Mesenchymal stem cell (in vitro differentiated cells and primary cell): ENCODE measurements around the gene PPARA.

Experiments used
- DNase-seq: peaks from one replicate; pipeline ENCODE4 v3.0.0-alpha.2; 2013
- H2AFZ ChIP-seq: one replicate; pipeline ENCODE4 v1.6.1; 2013; ENCODE audit warnings: low read depth, mild to moderate bottlenecking, control low read depth, inconsistent platforms, low read length, moderate library complexity
- H2AK5ac ChIP-seq: 2 replicates; pipeline ENCODE4 v1.6.1; 2013; ENCODE audit warnings: low read length, moderate library complexity, mild to moderate bottlenecking, inconsistent platforms; ENCODE audit not compliant: severe bottlenecking
- H2BK120ac ChIP-seq: one replicate; pipeline ENCODE4 v1.6.1; 2013; ENCODE audit warnings: low read depth, mild to moderate bottlenecking, inconsistent platforms, low read length, moderate library complexity
- H2BK12ac ChIP-seq, 2 experiments: one replicate each; pipeline ENCODE4 v1.6.1; 2013; ENCODE audit warnings: inconsistent platforms in 2 of 2, low read length in 2 of 2, mild to moderate bottlenecking in 2 of 2, moderate library complexity in 2 of 2, control low read depth in 1 of 2
- H2BK15ac ChIP-seq: one replicate; pipeline ENCODE4 v1.6.1; 2013; ENCODE audit warnings: mild to moderate bottlenecking, low read depth, inconsistent platforms; ENCODE audit not compliant: poor library complexity, severe bottlenecking
- H2BK5ac ChIP-seq: 2 replicates; pipeline ENCODE4 v1.6.1; 2013; ENCODE audit warnings: low read depth, mild to moderate bottlenecking, low read length, control low read depth, inconsistent platforms; ENCODE audit not compliant: poor library complexity, severe bottlenecking
- H3K14ac ChIP-seq, 2 experiments: one replicate each; pipeline ENCODE4 v1.6.1; 2013; ENCODE audit warnings: inconsistent platforms in 2 of 2, low read length in 2 of 2, control low read depth in 1 of 2, mild to moderate bottlenecking in 1 of 2, moderate library complexity in 1 of 2
- H3K18ac ChIP-seq, 2 experiments: one replicate each; pipeline ENCODE4 v1.6.1; 2013; ENCODE audit warnings: inconsistent platforms in 2 of 2, low read length in 2 of 2, control low read depth in 1 of 2, low read depth in 1 of 2, mild to moderate bottlenecking in 1 of 2
- H3K23ac ChIP-seq, 2 experiments: one replicate each; pipeline ENCODE4 v1.6.1; 2013; ENCODE audit warnings: inconsistent platforms in 2 of 2, low read length in 2 of 2, mild to moderate bottlenecking in 2 of 2, moderate library complexity in 2 of 2, control low read depth in 1 of 2
- H3K27ac ChIP-seq: 2 replicates; pipeline ENCODE4 v1.5.1; 2013; ENCODE audit warnings: mild to moderate bottlenecking, moderate library complexity, low read length, control low read depth, inconsistent platforms; ENCODE audit not compliant: poor library complexity, severe bottlenecking
- H3K27me3 ChIP-seq, 2 experiments: 2 replicates each; pipeline versions ENCODE4 v1.6.1 to v1.7.0; 2013; ENCODE audit warnings: low read length in 2 of 2, mild to moderate bottlenecking in 2 of 2, moderate library complexity in 2 of 2, control low read depth in 1 of 2, inconsistent platforms in 1 of 2; ENCODE audit not compliant: control insufficient read depth in 1 of 2, insufficient read depth in 1 of 2
- H3K36me3 ChIP-seq, 2 experiments: 2 replicates each; pipeline versions ENCODE4 v1.6.1 to v1.7.0; 2013; ENCODE audit warnings: low read length in 2 of 2, control low read depth in 1 of 2, inconsistent platforms in 1 of 2, low read depth in 1 of 2, mild to moderate bottlenecking in 1 of 2; ENCODE audit not compliant: insufficient read depth in 2 of 2, control insufficient read depth in 1 of 2
- H3K4ac ChIP-seq, 2 experiments: one replicate each; pipeline ENCODE4 v1.6.1; 2013; ENCODE audit warnings: inconsistent platforms in 2 of 2, low read length in 2 of 2, mild to moderate bottlenecking in 2 of 2, moderate library complexity in 2 of 2, control low read depth in 1 of 2, low read depth in 1 of 2
- H3K4me1 ChIP-seq: 2 replicates; pipeline ENCODE4 v1.6.1; 2013; ENCODE audit warnings: low read depth, low read length, control low read depth; ENCODE audit not compliant: control insufficient read depth, insufficient read depth
- H3K4me2 ChIP-seq: 2 replicates; pipeline ENCODE4 v1.6.1; 2013; ENCODE audit warnings: low read length, mild to moderate bottlenecking, inconsistent platforms; ENCODE audit not compliant: poor library complexity, severe bottlenecking
- H3K4me3 ChIP-seq, 2 experiments: 2 replicates each; pipeline versions ENCODE4 v1.5.1 to v1.7.0; 2013; ENCODE audit warnings: low read length in 2 of 2, mild to moderate bottlenecking in 2 of 2, control low read depth in 1 of 2, low read depth in 1 of 2; ENCODE audit not compliant: insufficient read depth in 1 of 2
- H3K79me1 ChIP-seq: replicated peaks from 2 replicates; pipeline ENCODE4 v1.6.1; 2013; ENCODE audit warnings: mild to moderate bottlenecking, control low read depth, low read length, inconsistent platforms; ENCODE audit not compliant: poor library complexity, severe bottlenecking
- H3K9ac ChIP-seq: 2 replicates; pipeline ENCODE4 v1.7.0; 2013; ENCODE audit warnings: mild to moderate bottlenecking, low read length, moderate library complexity
- H3K9me3 ChIP-seq: 2 replicates; pipeline ENCODE4 v1.7.0; 2013; ENCODE audit warnings: mild to moderate bottlenecking, low read length; ENCODE audit not compliant: control insufficient read depth
- H4K8ac ChIP-seq: one replicate; pipeline ENCODE4 v1.6.1; 2013; ENCODE audit warnings: inconsistent platforms, mild to moderate bottlenecking, low read length, moderate library complexity
- H4K91ac ChIP-seq: one replicate; pipeline ENCODE4 v1.6.1; 2013; ENCODE audit warnings: mild to moderate bottlenecking, low read length, inconsistent platforms
- WGBS: methylation state at CpG from one replicate; pipeline ENCODE4 v1.1.7; 2013; ENCODE audit warnings: mixed read lengths; 5-methylcytosine and 5-hydroxymethylcytosine counted together

The PPARA gene

GRCh38 chr22:46133588-46133855 is 16.8 kb upstream of the PPARA start:
- Histone ChIP-seq H3K36me3 (no peaks in the 10 kb centered on the region), H3K79me1 (no peaks in the 10 kb centered on the region), H3K18ac (no peak overlapping the region), H3K14ac (no peak overlapping the region), H4K91ac (no peak overlapping the region), H3K9me3 (no peaks in the 10 kb centered on the region), H3K23ac (no peak overlapping the region), H3K4me3 (no peak overlapping the region), H3K4me2 (no peak overlapping the region), H2BK120ac (no peak overlapping the region), H3K4ac (no peak overlapping the region), H3K9ac (no peak overlapping the region), H4K8ac (no peak overlapping the region), H3K27ac (no peak overlapping the region), H3K27me3 (no peaks in the 10 kb centered on the region), H2AFZ (no peak overlapping the region), H2AK5ac (no peak overlapping the region), H2BK15ac (no peak overlapping the region), H2BK12ac (no peak overlapping the region), H3K4me1 (peaks cover 9% of the 10 kb centered on the region), H2BK5ac (no peak overlapping the region)
- 86% methylated on average over 4 of the region's 4 CpGs for WGBS
- no peak for DNase-seq

GRCh38 chr22:46134111-46134705 is 16.1 kb upstream of the PPARA start:
- WGBS, result 84% methylated on average over 15 of the region's 15 CpGs
- no peak for DNase-seq

GRCh38 chr22:46135611-46136485 is 14.5 kb upstream of the PPARA start:
- H3K9me3 ChIP-seq, result no peaks in the 10 kb centered on the region
- no peak overlapping the region for H2BK120ac ChIP-seq
- H3K18ac ChIP-seq, result no peak overlapping the region
- DNase-seq, result no peak
- H2BK12ac ChIP-seq, result no peak overlapping the region
- no peak overlapping the region for H2AK5ac ChIP-seq
- H4K8ac ChIP-seq, result no peak overlapping the region
- no peak overlapping the region for H3K23ac ChIP-seq
- H2BK5ac ChIP-seq, result no peak overlapping the region
- no peak overlapping the region for H2AFZ ChIP-seq
- H4K91ac ChIP-seq, result peak overlapping the region; percentile 5
- no peak overlapping the region for H3K9ac ChIP-seq
- H3K4me3 ChIP-seq, result no peak overlapping the region
- H3K4me2 ChIP-seq, result no peak overlapping the region
- H3K4ac ChIP-seq, result no peak overlapping the region
- no peak overlapping the region for H2BK15ac ChIP-seq
- H3K79me1 ChIP-seq, result no peaks in the 10 kb centered on the region
- H3K36me3 ChIP-seq, result no peaks in the 10 kb centered on the region
- peaks cover 5% of the 10 kb centered on the region for H3K4me1 ChIP-seq
- peak overlapping the region in 1 of 2 experiments; percentile 78 for H3K14ac ChIP-seq
- no peaks in the 10 kb centered on the region for H3K27me3 ChIP-seq
- H3K27ac ChIP-seq, result no peak overlapping the region
- WGBS, result 93% methylated on average over 26 of the region's 26 CpGs

More at GRCh38 chr22:46134111-46134705, 16.1 kb upstream of the PPARA start:
- Histone ChIP-seq H3K27ac (no peak overlapping the region), H2AK5ac (no peak overlapping the region), H3K4ac (no peak overlapping the region), H3K4me3 (no peak overlapping the region), H4K8ac (no peak overlapping the region), H3K14ac (no peak overlapping the region), H2BK12ac (no peak overlapping the region), H3K4me2 (no peak overlapping the region), H3K9ac (no peak overlapping the region), H4K91ac (no peak overlapping the region), H3K18ac (no peak overlapping the region), H2BK120ac (no peak overlapping the region), H3K23ac (no peak overlapping the region), H3K79me1 (no peaks in the 10 kb centered on the region), H3K4me1 (peaks cover 8% of the 10 kb centered on the region), H2BK15ac (no peak overlapping the region), H3K36me3 (no peaks in the 10 kb centered on the region), H3K27me3 (no peaks in the 10 kb centered on the region), H2AFZ (no peak overlapping the region), H2BK5ac (no peak overlapping the region), H3K9me3 (no peaks in the 10 kb centered on the region)

GRCh38 chr22:46136486-46137217 is 13.7 kb upstream of the PPARA start:
- Histone ChIP-seq H4K8ac (no peak overlapping the region), H4K91ac (no peak overlapping the region), H2BK5ac (no peak overlapping the region), H3K9me3 (no peaks in the 10 kb centered on the region), H3K4me2 (no peak overlapping the region), H2BK15ac (no peak overlapping the region), H2BK120ac (no peak overlapping the region), H3K23ac (no peak overlapping the region), H3K27ac (no peak overlapping the region), H2AFZ (no peak overlapping the region), H3K36me3 (no peaks in the 10 kb centered on the region), H3K79me1 (no peaks in the 10 kb centered on the region), H2BK12ac (no peak overlapping the region), H3K4me3 (no peak overlapping the region), H3K27me3 (no peaks in the 10 kb centered on the region), H3K4ac (no peak overlapping the region), H3K18ac (no peak overlapping the region), H3K4me1 (peaks cover 5% of the 10 kb centered on the region), H3K14ac (peak overlapping the region in 1 of 2 experiments; percentile 78), H3K9ac (no peak overlapping the region), H2AK5ac (no peak overlapping the region)
- DNase-seq, result no peak
- WGBS, result 72% methylated on average over 24 of the region's 24 CpGs
